Osteoblast (primary cell): ENCODE measurements around the gene ZBTB22. TPM values are rescaled to one million over a fixed set of nuclear protein-coding genes. Genes with fewer than 3 reads are reported as not detected.

Experiments used
- DNase-seq: peaks from one replicate; pipeline ENCODE4 v3.0.0; 2011; ENCODE audit warnings: low spot score, mixed read lengths; ENCODE audit not compliant: insufficient read length; ENCODE audit errors: missing footprints
- H2AFZ ChIP-seq: 2 replicates; pipeline ENCODE4 v1.6.0; 2011; ENCODE audit warnings: mild to moderate bottlenecking, low read length
- H3K27ac ChIP-seq: 2 replicates; pipeline ENCODE4 v1.5.1; 2011; ENCODE audit warnings: mild to moderate bottlenecking, low read depth, low read length, moderate library complexity
- H3K27me3 ChIP-seq: 2 replicates; pipeline ENCODE4 v1.6.0; 2012; ENCODE audit warnings: mild to moderate bottlenecking, control low read depth, inconsistent platforms, low read length, moderate library complexity; ENCODE audit not compliant: insufficient read depth
- H3K36me3 ChIP-seq: 2 replicates; pipeline ENCODE4 v1.5.1; 2011; ENCODE audit warnings: mild to moderate bottlenecking, low read length, control low read depth, moderate library complexity; ENCODE audit not compliant: insufficient read depth
- H3K4me1 ChIP-seq: 2 replicates; pipeline ENCODE4 v1.5.1; 2011; ENCODE audit warnings: mild to moderate bottlenecking, low read length, control low read depth, moderate library complexity; ENCODE audit not compliant: insufficient read depth
- H3K4me2 ChIP-seq: 2 replicates; pipeline ENCODE4 v1.6.0; 2011; ENCODE audit warnings: mild to moderate bottlenecking, low read length; ENCODE audit not compliant: insufficient read depth
- H3K4me3 ChIP-seq: fragments of 200-600 bp; sonication (generic); 3 replicates; pipeline ENCODE4 v1.5.1; 2012; ENCODE audit warnings: mild to moderate bottlenecking, low read length, inconsistent platforms; ENCODE audit not compliant: insufficient read depth
- H3K79me2 ChIP-seq: 2 replicates; pipeline ENCODE4 v1.6.0; 2012; ENCODE audit warnings: mild to moderate bottlenecking, low read length, control low read depth, inconsistent platforms; ENCODE audit not compliant: insufficient read depth
- H3K9me3 ChIP-seq: 2 replicates; pipeline ENCODE4 v1.5.1; 2011; ENCODE audit warnings: low read depth, low read length, control low read depth
- H4K20me1 ChIP-seq: 2 replicates; pipeline ENCODE4 v1.6.0; 2012; ENCODE audit warnings: mild to moderate bottlenecking, low read length, control low read depth; ENCODE audit not compliant: insufficient read depth
- CTCF ChIP-seq: IDR thresholded peaks from 2 replicates; pipeline ENCODE4 v1.5.1; 2011; ENCODE audit warnings: mild to moderate bottlenecking, low read depth, low read length, moderate library complexity; ENCODE audit errors: extremely low read depth
- total RNA-seq: library from RNA; depleted of rRNA; stranded (reverse); fragments of >200 nt; gene quantifications from 2 replicates; pipeline ENCODE4 v1.2.3, GENCODE V29; 2012

ZBTB22 gene
- total RNA-seq, 1 donor: 19.5 TPM

- no peak overlapping the region for H3K4me2 ChIP-seq
- TF ChIP-seq CTCF: no peak
- no peaks in the 10 kb centered on the region for H3K79me2 ChIP-seq
- peaks cover 3% of the 10 kb centered on the region for H3K27me3 ChIP-seq
- H3K27ac ChIP-seq: no peak overlapping the region
- no peaks in the 10 kb centered on the region for H3K4me1 ChIP-seq
- no peak overlapping the region for H2AFZ ChIP-seq
- H3K9me3 ChIP-seq: no peaks in the 10 kb centered on the region
- H3K36me3 ChIP-seq: no peaks in the 10 kb centered on the region
- no peak overlapping the region for H3K4me3 ChIP-seq
- H4K20me1 ChIP-seq: no peaks in the 10 kb centered on the region
- DNase-seq: no peak
These were observed 19.0 kb upstream of the ZBTB22 start for GRCh38 chr6:33336495-33336894.

GRCh38 chr6:33335916-33336315 lies 18.4 kb upstream of the ZBTB22 start:
- peaks cover 3% of the 10 kb centered on the region for H3K27me3 ChIP-seq
- no peak for TF ChIP-seq CTCF
- no peak for DNase-seq
- H3K4me1 ChIP-seq: no peaks in the 10 kb centered on the region
- no peak overlapping the region for H2AFZ ChIP-seq
- H3K4me3 ChIP-seq: no peak overlapping the region
- H3K27ac ChIP-seq: no peak overlapping the region
- H3K4me2 ChIP-seq: no peak overlapping the region
- H3K36me3 ChIP-seq: no peaks in the 10 kb centered on the region
- no peaks in the 10 kb centered on the region for H3K79me2 ChIP-seq
- H3K9me3 ChIP-seq: no peaks in the 10 kb centered on the region
- no peaks in the 10 kb centered on the region for H4K20me1 ChIP-seq

- Histone ChIP-seq H2AFZ (no peak overlapping the region), H3K4me3 (no peak overlapping the region), H3K27ac (no peak overlapping the region), H3K36me3 (no peaks in the 10 kb centered on the region), H3K9me3 (no peaks in the 10 kb centered on the region), H3K27me3 (no peaks in the 10 kb centered on the region), H3K4me2 (no peak overlapping the region), H3K4me1 (no peaks in the 10 kb centered on the region), H4K20me1 (no peaks in the 10 kb centered on the region), H3K79me2 (no peaks in the 10 kb centered on the region)
- DNase-seq: no peak
- TF ChIP-seq CTCF: no peak
These were observed 16.1 kb upstream of the ZBTB22 start for GRCh38 chr6:33333666-33334065.

- Histone ChIP-seq H4K20me1 (no peaks in the 10 kb centered on the region), H3K27ac (no peak overlapping the region), H3K4me3 (no peak overlapping the region), H3K9me3 (no peaks in the 10 kb centered on the region), H3K4me2 (no peak overlapping the region), H3K36me3 (no peaks in the 10 kb centered on the region), H3K4me1 (no peaks in the 10 kb centered on the region), H2AFZ (no peak overlapping the region), H3K79me2 (no peaks in the 10 kb centered on the region), H3K27me3 (no peaks in the 10 kb centered on the region)
- no peak for TF ChIP-seq CTCF
- DNase-seq: no peak
These were observed 13.2 kb upstream of the ZBTB22 start for GRCh38 chr6:33330736-33331135.
